Sigmoid colon (tissue), 7 donors: ENCODE results near the gene MEGF11. TPM values are rescaled to one million over a fixed set of nuclear protein-coding genes. Genes with fewer than 3 reads are reported as not detected.

ENCODE experiments used
- DNase-seq: peaks from one replicate; pipeline ENCODE4 v3.0.0-alpha.2; 2019
- H3K27ac ChIP-seq, 4 donors: fragments of 200-600 bp; sonication (generic); one replicate each; pipeline ENCODE4 v1.5.1; 2016 to 2019; ENCODE audit warnings: mild to moderate bottlenecking in 1 of 4
- H3K27me3 ChIP-seq, 3 donors: fragments of 200-600 bp; sonication (generic); one replicate each; pipeline ENCODE4 v1.5.1; 2019; ENCODE audit warnings: mild to moderate bottlenecking in 1 of 3
- H3K36me3 ChIP-seq, 4 donors: fragments of 200-600 bp; sonication (generic); one replicate each; pipeline ENCODE4 v1.5.1; 2016 to 2019
- H3K4me1 ChIP-seq, 4 donors: fragments of 200-600 bp; sonication (generic); one replicate each; pipeline ENCODE4 v1.5.1; 2017 to 2019
- H3K4me3 ChIP-seq, 4 donors: fragments of 200-600 bp; sonication (generic); one replicate each; pipeline ENCODE4 v1.5.1; 2017 to 2019; ENCODE audit warnings: mild to moderate bottlenecking in 2 of 4, moderate library complexity in 1 of 4
- H3K9me3 ChIP-seq, 4 donors: fragments of 200-600 bp in 3 of 4; sonication (generic) in 3 of 4; one replicate each; pipeline versions ENCODE4 v1.5.1 to v1.6.1; 2013 to 2019
- EP300 ChIP-seq, 4 donors: sonication (generic); formaldehyde crosslinking; IDR thresholded peaks; one replicate each; pipeline ENCODE4 v1.6.1; 2017; ENCODE audit warnings: antibody characterized with exemption in 4 of 4
- POLR2A ChIP-seq, 2 donors: fragments of 450-650 bp; IDR thresholded peaks; one replicate each; pipeline ENCODE4 v1.6.1; 2016; ENCODE audit warnings: antibody characterized with exemption in 2 of 2, mild to moderate bottlenecking in 2 of 2, moderate library complexity in 2 of 2
- POLR2AphosphoS5 ChIP-seq, 4 donors: sonication (generic); formaldehyde crosslinking; IDR thresholded peaks; one replicate each; pipeline ENCODE4 v1.6.1; 2017; ENCODE audit warnings: antibody characterized with exemption in 4 of 4
- WGBS, 2 donors: extraction: QIAGEN DNeasy Blood & Tissue Kit; methylation state at CpG; one replicate each; pipeline ENCODE4 v1.1.7; 2013; 5-methylcytosine and 5-hydroxymethylcytosine counted together
- intact Hi-C: fragments of 100-400 bp; cut with DNase I; formaldehyde crosslinking; loops from one replicate; pipeline ENCODE4 v1.15.1; 2023
- polyA plus RNA-seq, 3 donors: library from polyadenylated mRNA; stranded (reverse); fragments of 200-250 nt; gene quantifications; one replicate each; pipeline ENCODE4 v1.2.3, GENCODE V29; 2013
- total RNA-seq, 4 donors: library from RNA; depleted of rRNA; stranded (reverse); fragments of >200 nt; gene quantifications; one replicate each; pipeline ENCODE4 v1.1.0, GENCODE V29; 2016
- TF ChIP-seq, protein P1 (sequence below), 4 experiments: fragments of 450-650 bp in 3 of 4; fragments of 200-600 bp in 1 of 4; IDR thresholded peaks; one replicate each; pipeline ENCODE4 v1.5.1; 2016 to 2019; ENCODE audit warnings: antibody characterized with exemption in 4 of 4, mild to moderate bottlenecking in 3 of 4, moderate library complexity in 2 of 4
- donor health status: healthy with polysubstance abuse.
- donor health status: Bipolar disorder and iron deficiency.
- donor health status: healthy.

MEGF11 gene
- total and polyA plus RNA-seq, 7 donors, result 0.04 TPM; not detected in 6

DNA sequence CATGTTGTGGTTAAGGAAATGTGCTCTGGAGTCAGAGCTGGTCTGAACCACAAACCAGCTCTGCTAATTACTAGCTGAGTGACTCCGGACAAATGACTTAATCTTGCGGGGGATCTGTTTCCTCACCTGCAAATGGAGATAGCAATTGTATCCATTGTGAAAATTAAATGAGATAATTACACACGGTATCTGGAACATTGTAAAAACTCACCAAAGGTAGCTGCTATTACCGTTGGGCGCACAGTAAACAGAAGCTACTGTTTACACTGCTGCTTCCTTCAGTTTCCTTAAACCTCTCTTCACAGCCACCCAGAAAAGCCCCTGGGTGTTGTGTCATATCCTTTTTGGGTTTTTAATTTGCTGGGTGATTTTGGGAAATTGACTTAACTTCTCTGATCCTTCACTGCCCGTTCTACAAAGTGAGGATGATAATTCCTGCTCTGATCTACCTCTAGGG lies 107.8 kb downstream of the MEGF11 start:
- H3K4me3 ChIP-seq, result no peak overlapping the region
- intact Hi-C loops, result no loop called here

DNA sequence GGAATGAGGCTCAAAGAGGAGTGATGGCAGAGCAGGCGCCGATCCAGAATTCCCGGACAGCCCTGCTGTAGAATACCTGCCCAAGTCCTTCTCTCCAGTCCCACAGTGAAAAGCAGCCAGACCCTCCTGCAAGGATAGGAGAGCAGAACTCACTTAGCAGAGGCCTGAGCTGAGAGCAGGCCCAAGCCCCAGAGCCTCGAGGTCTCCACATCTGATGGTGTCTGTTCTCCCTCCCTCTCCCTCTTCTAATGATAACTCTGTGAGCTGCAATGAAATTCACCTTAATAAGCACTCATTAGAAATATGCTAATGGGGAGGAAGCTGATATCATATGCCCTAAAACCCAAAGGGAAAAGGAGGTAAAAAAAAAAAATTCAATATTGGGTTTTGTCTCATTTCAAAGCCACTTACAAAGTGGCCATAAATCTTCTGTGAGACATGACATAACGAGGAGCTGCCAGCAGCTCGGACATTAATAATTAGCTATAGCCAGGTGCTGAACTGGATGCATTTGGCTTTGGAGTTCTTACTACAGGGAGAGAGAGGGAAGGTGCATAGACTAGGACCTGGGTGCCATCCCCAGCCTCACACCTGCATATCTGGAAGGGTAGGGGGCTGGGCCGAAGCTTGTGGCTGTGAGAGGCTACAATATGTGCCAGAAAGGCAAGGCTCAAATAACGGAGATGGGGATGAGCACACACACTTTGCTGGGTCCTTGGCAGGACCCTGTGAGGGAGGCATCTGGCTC lies 108.4 kb downstream of the MEGF11 start:
- no peak overlapping the region for H3K27ac ChIP-seq
- WGBS, 2 donors, result 50 to 60% methylated on average over 8 of the region's 8 CpGs
- intact Hi-C loops, result no loop called here
- H3K27me3 ChIP-seq, result peaks cover 0 to 12% (median 0%) of the 10 kb centered on the region in 3 donors
- TF ChIP-seq, protein P1, sequence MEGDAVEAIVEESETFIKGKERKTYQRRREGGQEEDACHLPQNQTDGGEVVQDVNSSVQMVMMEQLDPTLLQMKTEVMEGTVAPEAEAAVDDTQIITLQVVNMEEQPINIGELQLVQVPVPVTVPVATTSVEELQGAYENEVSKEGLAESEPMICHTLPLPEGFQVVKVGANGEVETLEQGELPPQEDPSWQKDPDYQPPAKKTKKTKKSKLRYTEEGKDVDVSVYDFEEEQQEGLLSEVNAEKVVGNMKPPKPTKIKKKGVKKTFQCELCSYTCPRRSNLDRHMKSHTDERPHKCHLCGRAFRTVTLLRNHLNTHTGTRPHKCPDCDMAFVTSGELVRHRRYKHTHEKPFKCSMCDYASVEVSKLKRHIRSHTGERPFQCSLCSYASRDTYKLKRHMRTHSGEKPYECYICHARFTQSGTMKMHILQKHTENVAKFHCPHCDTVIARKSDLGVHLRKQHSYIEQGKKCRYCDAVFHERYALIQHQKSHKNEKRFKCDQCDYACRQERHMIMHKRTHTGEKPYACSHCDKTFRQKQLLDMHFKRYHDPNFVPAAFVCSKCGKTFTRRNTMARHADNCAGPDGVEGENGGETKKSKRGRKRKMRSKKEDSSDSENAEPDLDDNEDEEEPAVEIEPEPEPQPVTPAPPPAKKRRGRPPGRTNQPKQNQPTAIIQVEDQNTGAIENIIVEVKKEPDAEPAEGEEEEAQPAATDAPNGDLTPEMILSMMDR (IDR thresholded peaks at IDR 0.05), result no peak
- TF ChIP-seq POLR2AphosphoS5 (IDR thresholded peaks at IDR 0.05) (no peak), EP300 (IDR thresholded peaks at IDR 0.05) (no peak), POLR2A (IDR thresholded peaks at IDR 0.05) (no peak)
- no peak for DNase-seq
- H3K4me1 ChIP-seq, result no peaks in the 10 kb centered on the region
- H3K4me3 ChIP-seq, result no peak overlapping the region
- no peaks in the 10 kb centered on the region for H3K36me3 ChIP-seq
- no peaks in the 10 kb centered on the region for H3K9me3 ChIP-seq

More for the DNA sequence above, 107.8 kb downstream of the MEGF11 start:
- TF ChIP-seq POLR2AphosphoS5 (IDR thresholded peaks at IDR 0.05), result no peak
- TF ChIP-seq, protein P1 (IDR thresholded peaks at IDR 0.05), result no peak
- TF ChIP-seq EP300 (IDR thresholded peaks at IDR 0.05), result no peak
- no peak for TF ChIP-seq POLR2A (IDR thresholded peaks at IDR 0.05)
- H3K27ac ChIP-seq, result no peak overlapping the region
- no peaks in the 10 kb centered on the region for H3K9me3 ChIP-seq
- WGBS, 2 donors, result 8 to 20% methylated on average over 6 of the region's 6 CpGs
- H3K27me3 ChIP-seq, result peaks cover 0 to 12% (median 0%) of the 10 kb centered on the region in 3 donors
- no peaks in the 10 kb centered on the region for H3K36me3 ChIP-seq
- DNase-seq, result no peak
- H3K4me1 ChIP-seq, result no peaks in the 10 kb centered on the region

DNA sequence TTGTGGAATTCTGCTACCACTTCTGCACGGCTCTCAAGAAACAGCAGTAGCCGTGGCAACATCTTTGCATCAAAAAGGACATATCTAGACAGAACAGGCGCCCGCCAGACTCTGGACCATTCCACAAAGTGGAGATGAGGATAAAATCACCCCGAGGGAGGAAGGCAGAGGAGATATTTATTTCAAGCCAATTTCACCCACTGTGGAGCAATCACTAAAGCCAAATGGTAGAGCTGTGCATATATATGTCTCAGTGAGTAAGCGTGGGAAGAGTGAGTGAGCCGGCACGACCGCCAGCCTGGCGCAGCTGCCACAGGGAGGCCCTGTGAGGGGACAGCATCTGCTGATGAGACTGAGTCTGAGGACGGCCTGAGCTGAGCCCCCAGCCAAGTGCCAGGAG lies 111.3 kb downstream of the MEGF11 start:
- no peaks in the 10 kb centered on the region for H3K4me1 ChIP-seq
- 86 to 92% methylated on average over 11 of the region's 11 CpGs for WGBS, 2 donors
- no peaks in the 10 kb centered on the region for H3K9me3 ChIP-seq
- no peak for TF ChIP-seq EP300 (IDR thresholded peaks at IDR 0.05)
- TF ChIP-seq, protein P1 (IDR thresholded peaks at IDR 0.05), result no peak
- no peak for TF ChIP-seq POLR2A (IDR thresholded peaks at IDR 0.05)
- no peak for TF ChIP-seq POLR2AphosphoS5 (IDR thresholded peaks at IDR 0.05)
- no peak for DNase-seq
- H3K36me3 ChIP-seq, result no peaks in the 10 kb centered on the region
- no peak overlapping the region for H3K27ac ChIP-seq
- intact Hi-C loops, result no loop called here
- H3K4me3 ChIP-seq, result no peak overlapping the region
- H3K27me3 ChIP-seq, result peaks cover 0 to 6% (median 0%) of the 10 kb centered on the region in 3 donors

DNA sequence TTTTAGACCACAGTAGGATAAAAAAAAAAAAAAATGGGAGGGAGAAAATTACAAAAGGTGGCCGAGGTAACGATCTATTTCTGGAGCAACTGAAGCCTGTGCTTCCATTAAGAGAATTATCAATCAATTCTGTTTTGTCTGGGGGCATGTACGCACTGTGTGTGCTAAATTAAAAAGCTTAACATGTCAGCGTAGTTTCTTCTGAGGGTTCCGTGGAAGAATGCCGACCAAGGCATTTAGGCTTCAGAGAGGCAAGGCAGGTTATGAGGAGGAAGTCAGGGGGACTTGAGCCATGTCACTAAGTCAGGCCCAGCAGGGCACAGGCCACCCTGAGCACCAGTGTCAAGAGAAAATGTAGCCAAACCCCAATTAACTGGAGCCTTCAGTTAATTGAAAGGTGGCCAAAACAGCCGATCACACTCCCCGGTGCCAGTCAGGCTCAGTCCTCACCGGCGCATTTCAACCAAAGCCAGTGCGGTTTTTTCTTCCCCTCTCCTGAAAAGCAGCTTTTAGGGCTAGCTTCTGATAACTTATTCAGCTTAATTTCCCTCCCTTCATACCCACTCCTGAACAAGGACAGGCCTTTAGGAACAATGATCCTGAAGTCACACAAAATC lies 113.9 kb downstream of the MEGF11 start:
- Histone ChIP-seq H3K36me3 (no peaks in the 10 kb centered on the region), H3K9me3 (no peaks in the 10 kb centered on the region), H3K27me3 (no peaks in the 10 kb centered on the region), H3K4me1 (no peaks in the 10 kb centered on the region), H3K4me3 (no peak overlapping the region), H3K27ac (no peak overlapping the region)
- DNase-seq, result no peak
- 86 to 93% methylated on average over 11 of the region's 11 CpGs for WGBS, 2 donors
- intact Hi-C loops, result no loop called here
- TF ChIP-seq, protein P1 (IDR thresholded peaks at IDR 0.05), result no peak
- TF ChIP-seq EP300 (IDR thresholded peaks at IDR 0.05) (no peak), POLR2AphosphoS5 (IDR thresholded peaks at IDR 0.05) (no peak), POLR2A (IDR thresholded peaks at IDR 0.05) (no peak)
